Activated CD8-positive, alpha-beta T cell treated with anti-CD3 and anti-CD28 coated beads, Interleukin-2, amount 10 ng/mL, durations not matched to agents 7 days and 5 days (primary cell): Measurements from ENCODE around the gene TM4SF1. TPM values are rescaled to one million over a fixed set of nuclear protein-coding genes. Genes with fewer than 3 reads are reported as not detected.
"Not testable (repeated sequence)": the region's sequence is repeated elsewhere in the genome, so short reads cannot be mapped to it uniquely, and the experiment has no call there.

ENCODE experiments used
- ATAC-seq: fragments of 150-1000 bp; cut with Tn5 transposase; one replicate; pipeline ENCODE4 v1.10.0; 2021; ENCODE audit warnings: moderate library complexity
- CTCF ChIA-PET: fragments of 350-600 bp; sonication (Branson Sonifier 250); formaldehyde crosslinking; loops from one replicate; lab custom pipeline; 2021; ENCODE audit warnings: antibody characterized with exemption; lab: Charles Lee
- POLR2A ChIA-PET: fragments of 350-600 bp; sonication (Branson Sonifier 250); formaldehyde crosslinking; loops from one replicate; lab custom pipeline; 2021; ENCODE audit warnings: antibody characterized with exemption; lab: Charles Lee
- DNase-seq: peaks from one replicate; pipeline ENCODE4 v3.0.0-alpha.2; 2020
- H3K27ac Mint-ChIP-seq: one replicate; pipeline ENCODE4 v1.8.0; 2021; ENCODE audit warnings: mild to moderate bottlenecking, mixed read lengths
- H3K27me3 Mint-ChIP-seq: one replicate; pipeline ENCODE4 v1.8.0; 2021; ENCODE audit warnings: low read depth, mixed read lengths
- H3K36me3 Mint-ChIP-seq: one replicate; pipeline ENCODE4 v1.8.0; 2021; ENCODE audit warnings: low read depth, mixed read lengths
- H3K4me1 Mint-ChIP-seq: one replicate; pipeline ENCODE4 v1.8.0; 2021; ENCODE audit warnings: low read depth, mixed read lengths
- H3K4me3 Mint-ChIP-seq: one replicate; pipeline ENCODE4 v1.8.0; 2021; ENCODE audit warnings: mild to moderate bottlenecking, mixed read lengths
- H3K9me3 Mint-ChIP-seq: one replicate; pipeline ENCODE4 v1.8.0; 2022; ENCODE audit warnings: mixed read lengths; ENCODE audit not compliant: insufficient read depth
- total RNA-seq, 2 experiments: library from RNA; stranded (reverse); gene quantifications; one replicate each; pipeline ENCODE4 v1.2.3, GENCODE V29; 2021

Gene TM4SF1
- total RNA-seq, 2 experiments from 2014 or later: not detected

GRCh38 chr3:149381173-149382100 is 4.0 kb upstream of the TM4SF1 start:
- ATAC-seq (no peak), DNase-seq (no peak)
- no peak overlapping the region for H3K4me3 Mint-ChIP-seq
- no peaks in the 10 kb centered on the region for H3K9me3 Mint-ChIP-seq
- no peaks in the 10 kb centered on the region for H3K36me3 Mint-ChIP-seq
- H3K27me3 Mint-ChIP-seq: peaks cover 6% of the 10 kb centered on the region
- ChIA-PET POLR2A (no interaction called here), CTCF (no interaction called here)
- H3K27ac Mint-ChIP-seq: no peak overlapping the region
- H3K4me1 Mint-ChIP-seq: peaks cover 2% of the 10 kb centered on the region

- POLR2A ChIA-PET, H3K27me3 Mint-ChIP-seq, H3K27ac Mint-ChIP-seq, ATAC-seq, H3K36me3 Mint-ChIP-seq, CTCF ChIA-PET, H3K4me3 Mint-ChIP-seq, H3K9me3 Mint-ChIP-seq, H3K4me1 Mint-ChIP-seq, DNase-seq: not testable (repeated sequence)
These were observed 2.8 kb upstream of the TM4SF1 start for GRCh38 chr3:149380220-149380619.

- Mint-ChIP-seq H3K4me1 (no peaks in the 10 kb centered on the region), H3K27me3 (peaks cover 9% of the 10 kb centered on the region), H3K27ac (no peak overlapping the region), H3K36me3 (no peaks in the 10 kb centered on the region), H3K9me3 (no peaks in the 10 kb centered on the region), H3K4me3 (no peak overlapping the region)
- ATAC-seq: no peak
- no peak for DNase-seq
- ChIA-PET CTCF (no interaction called here), POLR2A (no interaction called here)
These were observed 1.2 kb upstream of the TM4SF1 start for GRCh38 chr3:149378478-149379309.

- Mint-ChIP-seq H3K9me3 (no peaks in the 10 kb centered on the region), H3K27ac (no peak overlapping the region), H3K27me3 (peaks cover 8% of the 10 kb centered on the region), H3K4me1 (no peaks in the 10 kb centered on the region), H3K36me3 (no peaks in the 10 kb centered on the region), H3K4me3 (no peak overlapping the region)
- ATAC-seq (no peak), DNase-seq (no peak)
- ChIA-PET POLR2A (no interaction called here), CTCF (no interaction called here)
These were observed 586 bp downstream of the TM4SF1 start for GRCh38 chr3:149376718-149377407.

- ChIA-PET CTCF (no interaction called here), POLR2A (no interaction called here)
- Mint-ChIP-seq H3K9me3 (no peaks in the 10 kb centered on the region), H3K36me3 (no peaks in the 10 kb centered on the region), H3K27me3 (peaks cover 11% of the 10 kb centered on the region), H3K4me3 (no peak overlapping the region), H3K27ac (no peak overlapping the region), H3K4me1 (no peaks in the 10 kb centered on the region)
- DNase-seq (no peak), ATAC-seq (no peak)
These were observed 1.8 kb downstream of the TM4SF1 start for GRCh38 chr3:149375501-149376196.

GRCh38 chr3:149374793-149375500 is 2.5 kb downstream of the TM4SF1 start:
- Mint-ChIP-seq H3K27me3 (peaks cover 11% of the 10 kb centered on the region), H3K36me3 (no peaks in the 10 kb centered on the region), H3K4me1 (no peaks in the 10 kb centered on the region), H3K9me3 (no peaks in the 10 kb centered on the region), H3K27ac (no peak overlapping the region), H3K4me3 (no peak overlapping the region)
- no peak for DNase-seq
- POLR2A ChIA-PET: no interaction called here
- CTCF ChIA-PET: no interaction called here
- ATAC-seq: no peak

GRCh38 chr3:149374391-149374790 is 3.1 kb downstream of the TM4SF1 start:
- Mint-ChIP-seq H3K36me3 (no peaks in the 10 kb centered on the region), H3K4me1 (no peaks in the 10 kb centered on the region), H3K27ac (no peak overlapping the region), H3K4me3 (no peak overlapping the region), H3K9me3 (no peaks in the 10 kb centered on the region), H3K27me3 (peaks cover 11% of the 10 kb centered on the region)
- POLR2A ChIA-PET: no interaction called here
- no peak for ATAC-seq
- DNase-seq: no peak
- CTCF ChIA-PET: no interaction called here

- no peak for DNase-seq
- no peaks in the 10 kb centered on the region for H3K9me3 Mint-ChIP-seq
- no peak overlapping the region for H3K27ac Mint-ChIP-seq
- ChIA-PET CTCF (interaction anchor here (0.8 kb wide), 1 partner anchor 1952 kb away, joined by 3 read pairs; no protein-coding TSS in a partner anchor), POLR2A (no interaction called here)
- no peak overlapping the region for H3K4me3 Mint-ChIP-seq
- H3K4me1 Mint-ChIP-seq: no peaks in the 10 kb centered on the region
- ATAC-seq: no peak
- no peaks in the 10 kb centered on the region for H3K36me3 Mint-ChIP-seq
- H3K27me3 Mint-ChIP-seq: peaks cover 11% of the 10 kb centered on the region
These were observed 4.0 kb downstream of the TM4SF1 start for GRCh38 chr3:149373235-149374125.

- Mint-ChIP-seq H3K4me3 (no peak overlapping the region), H3K27ac (no peak overlapping the region), H3K36me3 (no peaks in the 10 kb centered on the region), H3K9me3 (no peaks in the 10 kb centered on the region), H3K27me3 (peaks cover 8% of the 10 kb centered on the region), H3K4me1 (no peaks in the 10 kb centered on the region)
- CTCF ChIA-PET: no interaction called here
- POLR2A ChIA-PET: no interaction called here
- ATAC-seq (no peak), DNase-seq (no peak)
These were observed 5.7 kb downstream of the TM4SF1 start for GRCh38 chr3:149371723-149372114.

- Mint-ChIP-seq H3K4me3 (no peak overlapping the region), H3K9me3 (no peaks in the 10 kb centered on the region), H3K27ac (no peak overlapping the region), H3K27me3 (peaks cover 8% of the 10 kb centered on the region), H3K36me3 (no peaks in the 10 kb centered on the region), H3K4me1 (no peaks in the 10 kb centered on the region)
- ChIA-PET POLR2A (no interaction called here), CTCF (interaction anchor here (1.4 kb wide), 1 partner anchor 14 kb away, joined by 3 read pairs; no protein-coding TSS in a partner anchor)
- ATAC-seq (no peak), DNase-seq (no peak)
These were observed 6.3 kb downstream of the TM4SF1 start for GRCh38 chr3:149371001-149371722.
